Measurements from ENCODE around the gene CWH43. TPM values are rescaled to one million over a fixed set of nuclear protein-coding genes. Genes with fewer than 3 reads are reported as not detected.

The CWH43 gene
- not detected for total RNA-seq
- not detected for total RNA-seq (2013)

DNA sequence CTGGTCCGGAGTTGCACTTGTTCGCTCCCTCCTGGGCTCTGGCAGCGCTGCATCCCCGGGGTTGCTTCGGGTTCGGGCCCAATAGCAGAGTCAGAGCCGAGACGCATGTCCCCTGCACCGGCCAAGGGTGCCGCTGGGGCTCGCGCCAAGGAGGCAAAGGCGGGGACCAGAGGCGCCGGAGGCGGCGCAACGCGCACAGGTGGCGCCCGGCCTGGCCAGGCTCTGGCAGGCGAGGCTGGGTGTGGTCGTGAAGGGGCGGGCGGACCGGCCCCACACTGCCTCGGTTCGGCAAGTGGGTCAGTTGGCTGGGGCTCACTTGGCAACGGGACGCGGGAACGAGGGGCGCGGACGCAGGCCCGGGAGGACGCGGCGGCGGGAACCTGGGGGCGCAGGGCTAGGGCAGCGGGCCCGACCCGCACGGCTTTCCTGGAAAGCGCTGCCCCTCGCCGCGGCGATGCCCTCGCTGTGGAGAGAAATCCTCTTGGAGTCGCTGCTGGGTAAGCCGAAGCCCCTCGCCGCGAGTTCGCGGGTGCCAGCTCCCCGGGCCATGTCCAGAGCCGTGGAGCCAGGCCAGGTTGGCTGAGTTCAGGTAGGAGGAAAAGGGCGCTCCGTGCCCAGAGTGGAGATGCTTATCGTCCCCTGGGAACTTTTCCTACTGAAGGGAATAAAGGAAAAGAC is at the start of gene CWH43:
TSS of gene CWH43 (plus strand) at position 300 of the 678 bp plus-strand sequence. CDS start at position 455, 155 bp downstream.
- TF ChIP-seq, protein P1, sequence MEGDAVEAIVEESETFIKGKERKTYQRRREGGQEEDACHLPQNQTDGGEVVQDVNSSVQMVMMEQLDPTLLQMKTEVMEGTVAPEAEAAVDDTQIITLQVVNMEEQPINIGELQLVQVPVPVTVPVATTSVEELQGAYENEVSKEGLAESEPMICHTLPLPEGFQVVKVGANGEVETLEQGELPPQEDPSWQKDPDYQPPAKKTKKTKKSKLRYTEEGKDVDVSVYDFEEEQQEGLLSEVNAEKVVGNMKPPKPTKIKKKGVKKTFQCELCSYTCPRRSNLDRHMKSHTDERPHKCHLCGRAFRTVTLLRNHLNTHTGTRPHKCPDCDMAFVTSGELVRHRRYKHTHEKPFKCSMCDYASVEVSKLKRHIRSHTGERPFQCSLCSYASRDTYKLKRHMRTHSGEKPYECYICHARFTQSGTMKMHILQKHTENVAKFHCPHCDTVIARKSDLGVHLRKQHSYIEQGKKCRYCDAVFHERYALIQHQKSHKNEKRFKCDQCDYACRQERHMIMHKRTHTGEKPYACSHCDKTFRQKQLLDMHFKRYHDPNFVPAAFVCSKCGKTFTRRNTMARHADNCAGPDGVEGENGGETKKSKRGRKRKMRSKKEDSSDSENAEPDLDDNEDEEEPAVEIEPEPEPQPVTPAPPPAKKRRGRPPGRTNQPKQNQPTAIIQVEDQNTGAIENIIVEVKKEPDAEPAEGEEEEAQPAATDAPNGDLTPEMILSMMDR (IDR thresholded peaks at IDR 0.05) = no peak
- Histone ChIP-seq H3K9me3 (ENCODE audit: control insufficient read depth, insufficient read depth, low read length) (no peaks in the 10 kb centered on the region), H3K4me1 (ENCODE audit: control insufficient read depth, insufficient read depth, low read length) (no peaks in the 10 kb centered on the region), H3K27me3 (ENCODE audit: control insufficient read depth, insufficient read depth, low read length) (peaks cover 8% of the 10 kb centered on the region), H3K27ac (ENCODE audit: low read length) (no peak within 1 kb of the TSS), H3K36me3 (ENCODE audit: control insufficient read depth, insufficient read depth, low read length) (no peaks in the 10 kb centered on the region), H3K4me3 (ENCODE audit: low read length) (no peak within 1 kb of the TSS)
- Mint-ChIP-seq H3K9me3 (peaks cover 0 to 3% of the 10 kb centered on the region in 2 donors), H3K27ac (no peak within 1 kb of the TSS), H3K4me3 (no peak within 1 kb of the TSS), H3K27me3 (ENCODE audit: low read depth in 2 of 2) (peaks cover 34 to 65% of the 10 kb centered on the region in 2 donors), H3K36me3 (no peaks in the 10 kb centered on the region), H3K4me1 (no peaks in the 10 kb centered on the region)
- DNase-seq = no peak
- no peak for ATAC-seq
- intact Hi-C loops (cut with micrococcal nuclease) = no loop called here
- 7% methylated on average over 63 of the region's 63 CpGs for WGBS (ENCODE audit: insufficient coverage)

- Histone ChIP-seq H3K27ac (ENCODE audit: low read length) (no peak overlapping the region), H3K36me3 (ENCODE audit: control insufficient read depth, insufficient read depth, low read length) (no peaks in the 10 kb centered on the region), H3K9me3 (ENCODE audit: control insufficient read depth, insufficient read depth, low read length) (no peaks in the 10 kb centered on the region), H3K4me3 (ENCODE audit: low read length) (no peak overlapping the region), H3K4me1 (ENCODE audit: control insufficient read depth, insufficient read depth, low read length) (no peaks in the 10 kb centered on the region), H3K27me3 (ENCODE audit: control insufficient read depth, insufficient read depth, low read length) (no peaks in the 10 kb centered on the region)
- H3K9me3 Mint-ChIP-seq = peaks cover 0 to 3% of the 10 kb centered on the region in 2 donors
- H3K27me3 Mint-ChIP-seq (ENCODE audit: low read depth in 2 of 2) = peaks cover 6 to 15% of the 10 kb centered on the region in 2 donors
- intact Hi-C loops (cut with micrococcal nuclease) = no loop called here
- no peak for ATAC-seq
- WGBS (ENCODE audit: insufficient coverage) = no CpG with 5 or more reads among the region's 2 CpGs
- TF ChIP-seq, protein P1 (IDR thresholded peaks at IDR 0.05) = no peak
- no peak overlapping the region for H3K4me3 Mint-ChIP-seq
- no peaks in the 10 kb centered on the region for H3K36me3 Mint-ChIP-seq
- DNase-seq = no peak
- H3K27ac Mint-ChIP-seq = no peak overlapping the region
- no peaks in the 10 kb centered on the region for H3K4me1 Mint-ChIP-seq
Measured at GRCh38 chr4:48937033-48937432, 49.0 kb upstream of the CWH43 start.

- H3K36me3 ChIP-seq (ENCODE audit: control insufficient read depth, insufficient read depth, low read length) = no peaks in the 10 kb centered on the region
- no peaks in the 10 kb centered on the region for H3K4me1 ChIP-seq (ENCODE audit: control insufficient read depth, insufficient read depth, low read length)
- no peak overlapping the region for H3K27ac ChIP-seq (ENCODE audit: low read length)
- no peaks in the 10 kb centered on the region for H3K9me3 ChIP-seq (ENCODE audit: control insufficient read depth, insufficient read depth, low read length)
- intact Hi-C loops (cut with micrococcal nuclease) = no loop called here
- Mint-ChIP-seq H3K9me3 (peaks cover 0 to 3% of the 10 kb centered on the region in 2 donors), H3K4me3 (no peak overlapping the region), H3K27ac (no peak overlapping the region), H3K36me3 (no peaks in the 10 kb centered on the region), H3K4me1 (no peaks in the 10 kb centered on the region), H3K27me3 (ENCODE audit: low read depth in 2 of 2) (peaks cover 11 to 23% of the 10 kb centered on the region in 2 donors)
- 83% methylated on average over 1 of the region's 3 CpGs for WGBS (ENCODE audit: insufficient coverage)
- TF ChIP-seq, protein P1 (IDR thresholded peaks at IDR 0.05) = no peak
- no peaks in the 10 kb centered on the region for H3K27me3 ChIP-seq (ENCODE audit: control insufficient read depth, insufficient read depth, low read length)
- H3K4me3 ChIP-seq (ENCODE audit: low read length) = no peak overlapping the region
- ATAC-seq (no peak), DNase-seq (no peak)
Measured at GRCh38 chr4:48938831-48939230, 47.2 kb upstream of the CWH43 start.

GRCh38 chr4:48939785-48940184 is 46.3 kb upstream of the CWH43 start:
- no peaks in the 10 kb centered on the region for H3K4me1 ChIP-seq (ENCODE audit: control insufficient read depth, insufficient read depth, low read length)
- peaks cover 15 to 23% of the 10 kb centered on the region in 2 donors for H3K27me3 Mint-ChIP-seq (ENCODE audit: low read depth in 2 of 2)
- H3K36me3 ChIP-seq (ENCODE audit: control insufficient read depth, insufficient read depth, low read length) = no peaks in the 10 kb centered on the region
- TF ChIP-seq, protein P1 (IDR thresholded peaks at IDR 0.05) = no peak
- H3K36me3 Mint-ChIP-seq = no peaks in the 10 kb centered on the region
- no peak overlapping the region for H3K4me3 ChIP-seq (ENCODE audit: low read length)
- H3K4me3 Mint-ChIP-seq = no peak overlapping the region
- H3K9me3 Mint-ChIP-seq = peaks cover 0 to 3% of the 10 kb centered on the region in 2 donors
- DNase-seq (no peak), ATAC-seq (no peak)
- H3K27me3 ChIP-seq (ENCODE audit: control insufficient read depth, insufficient read depth, low read length) = no peaks in the 10 kb centered on the region
- intact Hi-C loops (cut with micrococcal nuclease) = no loop called here
- H3K27ac ChIP-seq (ENCODE audit: low read length) = no peak overlapping the region
- H3K27ac Mint-ChIP-seq = no peak overlapping the region
- H3K4me1 Mint-ChIP-seq = no peaks in the 10 kb centered on the region
- H3K9me3 ChIP-seq (ENCODE audit: control insufficient read depth, insufficient read depth, low read length) = no peaks in the 10 kb centered on the region

Measured in natural killer cell (primary cell).